NCI-H2227 (cell line): ENCODE measurements around the gene TGM1.
A peak's percentile ranks its signal among the peaks of the same experiment; 100 is the strongest.

Experiments
- DNase-seq: peaks from one replicate; lab custom pipeline; 2025; ENCODE audit not compliant: unreplicated experiment; lab: John Stamatoyannopoulos, UW

The TGM1 gene

DNA sequence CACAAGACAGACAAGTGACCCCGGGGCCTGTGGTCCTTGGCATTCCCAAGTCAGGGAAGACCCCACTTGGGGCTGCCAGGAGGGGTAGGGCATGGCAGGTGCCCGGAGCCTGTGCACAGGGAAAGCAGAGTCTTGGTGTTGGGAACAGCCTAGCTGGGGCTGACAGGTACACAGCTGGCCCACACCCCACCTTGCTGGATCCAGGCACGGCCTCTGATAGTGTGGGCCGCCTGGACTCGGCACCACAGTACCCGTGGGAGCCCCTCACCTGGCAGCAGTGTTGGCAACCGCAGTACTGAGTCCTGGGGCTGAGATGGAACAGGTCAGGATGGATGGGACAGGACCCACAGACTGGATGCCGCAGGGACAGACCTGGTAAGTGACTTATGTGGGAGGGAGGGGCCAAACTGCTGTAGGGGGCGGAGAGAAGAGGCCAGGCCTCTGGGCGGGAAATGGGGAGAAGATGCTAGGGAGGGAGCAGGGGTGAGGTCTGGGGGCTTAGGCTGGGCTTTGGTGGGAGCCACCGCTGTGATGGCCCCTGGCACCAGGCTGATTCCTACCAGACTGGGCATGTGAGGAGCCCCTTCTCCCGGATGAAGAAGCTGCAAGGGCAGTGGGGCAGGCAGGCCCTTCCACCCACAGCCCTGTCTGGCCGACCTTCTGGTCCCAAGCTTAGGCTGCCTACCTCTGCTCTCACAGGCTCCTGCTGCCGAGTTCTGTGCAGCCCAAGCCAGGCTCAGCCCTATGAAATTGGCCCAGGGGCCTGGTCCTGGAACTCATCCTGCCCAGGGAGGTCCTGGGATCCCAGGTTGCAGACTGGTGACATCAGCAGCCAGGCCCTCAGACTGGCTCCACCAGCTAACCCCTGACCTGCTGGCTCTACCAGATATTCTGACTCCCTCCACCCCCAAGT, at the start of gene TGM1:
Gene TGM1 (minus strand): TSS at position 357 of the 913 bp plus-strand sequence. CDS start 825 bp downstream, outside the sequence.
- DNase-seq, result no peak

DNA sequence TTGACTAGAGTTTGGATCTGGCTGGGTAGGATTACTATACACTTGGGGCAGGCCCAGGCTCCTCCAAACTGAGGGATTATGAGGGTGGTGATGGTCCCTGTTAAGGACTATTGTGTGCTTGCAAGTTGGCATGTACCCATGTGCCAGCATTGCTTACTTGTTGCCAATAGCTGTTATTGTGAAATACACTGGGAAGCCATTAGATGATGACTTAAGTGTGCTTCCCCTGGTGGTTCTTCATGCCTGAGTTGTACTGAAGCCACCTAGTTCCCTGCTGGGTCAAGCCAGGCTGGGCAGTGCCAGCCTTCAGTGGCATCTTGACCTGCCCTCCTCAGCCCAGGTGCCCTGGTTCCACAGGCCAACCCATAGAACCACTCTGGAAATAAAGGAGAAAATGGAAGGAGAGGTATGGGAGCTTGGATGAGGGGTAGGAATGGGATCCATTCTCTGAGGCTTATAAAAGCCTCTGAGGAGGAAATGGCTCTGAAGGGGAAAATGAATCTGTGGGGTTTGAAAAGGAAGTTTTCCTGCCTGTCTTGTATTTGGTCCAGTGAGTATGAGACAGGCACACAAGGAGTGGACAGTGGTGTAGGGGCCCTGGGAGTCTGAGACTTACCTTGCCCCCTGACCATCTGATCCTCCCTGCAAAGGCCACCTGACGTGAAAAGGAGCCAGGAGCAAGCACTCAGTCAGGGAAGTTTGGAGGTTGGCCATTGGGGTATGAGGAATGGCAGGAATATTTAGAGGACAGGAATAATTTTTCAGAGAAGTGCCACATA, 49.0 kb upstream of the TGM1 start:
- no peak for DNase-seq

DNA sequence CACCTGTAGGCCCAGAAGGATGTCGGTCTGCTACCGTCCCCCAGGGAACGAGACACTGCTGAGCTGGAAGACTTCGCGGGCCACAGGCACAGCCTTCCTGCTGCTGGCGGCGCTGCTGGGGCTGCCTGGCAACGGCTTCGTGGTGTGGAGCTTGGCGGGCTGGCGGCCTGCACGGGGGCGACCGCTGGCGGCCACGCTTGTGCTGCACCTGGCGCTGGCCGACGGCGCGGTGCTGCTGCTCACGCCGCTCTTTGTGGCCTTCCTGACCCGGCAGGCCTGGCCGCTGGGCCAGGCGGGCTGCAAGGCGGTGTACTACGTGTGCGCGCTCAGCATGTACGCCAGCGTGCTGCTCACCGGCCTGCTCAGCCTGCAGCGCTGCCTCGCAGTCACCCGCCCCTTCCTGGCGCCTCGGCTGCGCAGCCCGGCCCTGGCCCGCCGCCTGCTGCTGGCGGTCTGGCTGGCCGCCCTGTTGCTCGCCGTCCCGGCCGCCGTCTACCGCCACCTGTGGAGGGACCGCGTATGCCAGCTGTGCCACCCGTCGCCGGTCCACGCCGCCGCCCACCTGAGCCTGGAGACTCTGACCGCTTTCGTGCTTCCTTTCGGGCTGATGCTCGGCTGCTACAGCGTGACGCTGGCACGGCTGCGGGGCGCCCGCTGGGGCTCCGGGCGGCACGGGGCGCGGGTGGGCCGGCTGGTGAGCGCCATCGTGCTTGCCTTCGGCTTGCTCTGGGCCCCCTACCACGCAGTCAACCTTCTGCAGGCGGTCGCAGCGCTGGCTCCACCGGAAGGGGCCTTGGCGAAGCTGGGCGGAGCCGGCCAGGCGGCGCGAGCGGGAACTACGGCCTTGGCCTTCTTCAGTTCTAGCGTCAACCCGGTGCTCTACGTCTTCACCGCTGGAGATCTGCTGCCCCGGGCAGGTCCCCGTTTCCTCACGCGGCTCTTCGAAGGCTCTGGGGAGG, 47.9 kb upstream of the TGM1 start, which contains the start of gene LTB4R:
Gene LTB4R (plus strand): TSS at position 857 of the 959 bp plus-strand sequence. CDS start 4,150 bp downstream, outside the sequence.
- DNase-seq, result no peak

DNA sequence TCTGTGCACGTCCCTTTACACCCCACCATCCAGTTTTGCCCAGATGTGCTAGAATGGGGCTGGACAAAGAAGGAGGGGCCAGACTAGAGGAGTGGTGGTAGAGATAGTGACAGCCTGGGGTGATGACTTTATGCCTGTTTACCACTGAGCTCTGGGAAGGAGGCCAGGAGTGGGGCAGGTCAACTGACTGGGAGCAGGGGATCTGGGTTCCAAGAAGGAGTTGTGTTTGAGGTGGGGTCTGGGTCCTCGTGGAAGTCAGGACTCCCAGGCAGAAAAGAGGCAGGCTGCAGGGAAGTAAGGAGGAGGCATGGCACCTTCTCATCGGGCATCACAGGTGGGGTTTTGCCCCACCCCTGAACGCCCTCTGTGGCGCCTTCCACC, 47.3 kb upstream of the TGM1 start:
- no peak for DNase-seq

DNA sequence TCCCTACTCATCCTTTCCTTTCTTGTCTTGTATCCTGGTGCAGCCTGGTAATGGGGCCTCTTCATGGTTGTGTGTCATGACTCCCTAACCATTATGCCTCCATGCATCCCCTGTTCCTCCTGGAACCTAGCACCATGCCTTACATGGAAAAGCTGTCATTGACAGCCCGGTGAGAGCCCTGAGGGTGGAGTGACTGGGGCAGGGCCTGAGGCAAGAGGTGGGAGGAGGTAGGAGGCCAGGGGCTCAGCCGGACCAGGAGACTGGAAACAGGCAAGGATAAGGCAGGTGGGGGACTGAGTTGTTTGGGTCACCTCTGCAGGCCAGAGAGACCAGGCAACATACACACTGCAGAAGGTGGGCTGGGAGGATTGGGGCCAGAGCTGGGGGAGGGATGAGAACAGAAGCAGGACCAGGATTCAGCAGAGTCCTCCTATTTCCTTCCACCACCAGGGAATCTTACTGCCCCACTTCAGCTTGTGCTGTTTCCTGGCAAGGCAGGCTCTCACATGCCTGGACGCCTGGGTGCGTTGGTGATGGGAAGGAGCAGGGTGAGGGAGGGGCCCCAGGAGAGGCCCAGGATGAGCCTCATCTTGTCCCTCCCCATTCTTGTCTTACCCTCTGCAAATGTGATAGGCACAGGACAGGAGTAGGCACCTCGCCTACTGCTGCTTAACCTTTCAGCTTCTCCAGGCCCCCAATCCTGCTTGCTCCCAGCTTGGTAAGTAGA, 46.7 kb upstream of the TGM1 start, which contains the start of gene LTB4R2:
Gene LTB4R2 (plus strand): TSS at position 603 of the 727 bp plus-strand sequence. CDS start 525 bp downstream, outside the sequence.
- no peak for DNase-seq

DNA sequence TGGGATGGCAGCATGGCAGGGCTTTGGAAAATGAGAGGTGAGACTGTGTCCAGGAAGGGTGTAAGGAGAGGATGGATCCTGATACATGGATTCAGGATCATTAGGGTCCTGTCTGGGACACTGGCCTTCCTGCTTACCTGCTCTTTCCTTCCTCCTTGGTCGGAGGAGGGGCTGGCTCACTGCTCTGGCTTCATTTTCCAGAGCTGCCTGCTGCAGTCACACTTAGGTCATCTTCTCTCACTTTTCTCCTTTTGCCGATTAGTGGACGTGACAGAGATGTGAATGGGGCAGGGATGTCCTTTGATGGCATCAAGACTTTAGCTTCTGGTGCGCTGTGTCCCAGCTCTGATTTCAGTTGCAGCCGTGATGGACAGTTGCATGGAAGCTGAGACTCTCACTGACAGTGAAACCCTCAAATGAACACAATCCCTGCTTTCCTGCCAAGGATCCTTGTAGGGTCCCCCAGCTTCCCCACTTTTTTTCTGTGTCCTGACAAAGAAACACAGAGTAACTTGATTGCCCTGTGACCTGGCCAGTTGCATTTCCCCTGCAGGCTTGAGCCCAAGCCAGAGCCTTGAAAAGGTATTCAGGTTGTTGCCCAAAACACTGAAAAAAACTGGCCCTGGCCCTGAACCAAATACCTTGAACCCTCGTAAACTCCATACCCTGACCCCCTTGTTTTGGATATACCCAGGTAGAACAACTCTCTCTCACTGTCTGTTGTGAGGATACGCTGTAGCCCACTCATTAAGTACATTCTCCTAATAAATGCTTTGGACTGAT, 45.6 kb upstream of the TGM1 start:
- DNase-seq, result no peak

DNA sequence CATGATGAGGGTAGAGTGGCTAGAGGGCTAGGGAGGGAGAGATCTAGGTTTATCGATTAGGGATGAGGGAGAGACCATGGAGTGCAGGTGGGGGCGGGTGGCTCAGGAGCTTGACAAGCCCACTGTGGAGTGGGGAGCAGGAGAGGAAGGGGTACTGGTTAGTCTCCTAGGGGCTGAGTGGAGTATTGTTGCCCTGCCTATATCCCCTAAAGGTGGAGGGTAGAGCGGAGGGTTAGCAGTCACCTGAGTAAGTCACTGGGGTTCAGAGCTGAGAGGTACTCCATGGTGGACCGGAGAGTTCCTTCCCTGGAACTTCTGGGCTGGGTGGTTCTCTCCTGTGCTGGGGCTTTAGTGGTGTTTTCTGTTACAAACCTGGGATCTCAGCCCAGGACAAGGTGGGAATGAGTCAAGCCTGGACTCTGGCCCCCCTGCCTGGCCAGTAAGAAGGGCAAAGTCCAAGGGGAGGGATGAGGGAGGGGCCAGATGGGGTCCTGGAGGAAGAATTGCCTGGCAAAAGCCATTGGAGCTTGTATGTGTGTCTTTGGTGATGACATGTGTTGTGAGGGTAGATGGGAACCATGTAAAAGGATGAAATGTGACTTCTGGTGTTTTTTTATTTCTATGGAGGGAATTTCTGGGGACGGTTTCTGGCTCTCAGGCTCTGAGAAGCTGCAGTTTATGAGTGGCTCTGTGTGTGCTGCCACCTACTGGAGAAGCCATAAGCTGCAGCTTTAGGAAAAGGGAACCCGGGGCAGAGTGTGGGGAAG, 44.8 kb upstream of the TGM1 start, which contains the start of gene CIDEB:
Gene CIDEB (minus strand): TSS at position 403 of the 767 bp plus-strand sequence. CDS start 119 bp downstream, at position 284.
- peak; percentile 65 for DNase-seq

DNA sequence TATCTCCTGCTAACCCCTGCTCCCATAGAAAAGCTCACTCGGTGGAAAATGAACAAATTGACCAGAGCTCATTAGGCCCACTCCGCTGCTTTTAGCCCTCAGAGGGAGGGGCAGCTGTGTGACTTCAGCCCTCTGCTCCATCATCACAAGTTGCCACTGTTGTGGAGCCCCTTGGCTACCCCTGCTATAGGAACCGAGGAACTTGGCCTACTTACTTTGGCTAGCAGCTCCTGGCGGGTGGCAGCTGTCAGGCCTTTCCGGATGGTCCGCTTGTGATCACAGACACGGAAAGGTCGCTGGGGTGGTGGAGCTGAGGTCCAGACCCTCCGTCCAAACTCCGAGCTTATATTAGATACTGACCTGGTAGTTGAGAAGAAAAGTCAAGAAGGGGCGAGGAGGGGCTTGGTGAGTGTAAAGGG, 44.2 kb upstream of the TGM1 start:
- DNase-seq, result no peak

DNA sequence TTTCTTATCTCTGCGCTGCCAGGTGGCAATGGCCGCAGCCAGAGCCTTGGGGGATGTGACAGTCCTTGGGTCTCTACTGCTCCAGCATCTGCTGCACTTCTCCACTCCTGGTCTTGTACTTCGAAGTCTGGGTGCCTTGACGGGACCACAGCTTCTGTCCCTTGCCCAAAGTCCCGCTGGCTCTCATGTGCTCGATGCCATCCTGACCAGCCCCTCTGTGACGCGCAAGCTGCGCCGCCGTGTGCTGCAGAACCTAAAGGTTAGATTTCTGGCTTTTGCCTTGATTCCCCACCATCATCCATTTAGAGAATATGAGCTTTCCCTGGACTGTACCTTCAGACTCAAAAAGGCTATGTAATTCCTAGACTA, 41.0 kb upstream of the TGM1 start:
- no peak for DNase-seq

DNA sequence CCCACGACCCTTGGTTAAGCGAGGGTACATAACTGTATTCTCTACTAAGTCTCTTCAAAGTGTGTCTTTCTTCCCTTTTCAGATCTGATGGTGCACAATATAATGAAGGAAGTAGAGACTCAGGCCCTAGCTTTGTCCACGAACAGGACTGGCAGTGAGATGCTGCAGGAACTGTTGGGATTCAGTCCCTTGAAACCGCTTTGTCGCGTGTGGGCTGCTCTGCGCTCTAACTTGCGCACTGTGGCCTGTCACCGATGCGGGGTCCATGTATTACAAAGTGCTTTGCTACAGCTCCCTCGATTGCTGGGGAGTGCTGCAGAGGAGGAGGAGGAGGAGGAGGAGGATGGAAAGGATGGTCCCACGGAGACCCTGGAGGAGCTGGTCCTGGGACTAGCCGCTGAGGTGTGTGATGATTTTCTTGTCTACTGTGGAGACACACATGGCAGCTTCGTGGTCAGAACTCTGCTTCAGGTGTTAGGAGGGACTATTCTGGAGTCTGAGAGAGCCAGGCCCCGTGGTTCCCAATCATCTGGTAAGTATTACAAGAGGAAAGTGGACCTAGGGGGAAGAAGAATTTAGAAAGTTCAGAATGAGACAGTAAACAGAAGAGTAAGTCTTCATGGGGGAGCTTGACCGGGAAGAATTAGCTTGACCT, 37.5 kb upstream of the TGM1 start:
- DNase-seq, result no peak

DNA sequence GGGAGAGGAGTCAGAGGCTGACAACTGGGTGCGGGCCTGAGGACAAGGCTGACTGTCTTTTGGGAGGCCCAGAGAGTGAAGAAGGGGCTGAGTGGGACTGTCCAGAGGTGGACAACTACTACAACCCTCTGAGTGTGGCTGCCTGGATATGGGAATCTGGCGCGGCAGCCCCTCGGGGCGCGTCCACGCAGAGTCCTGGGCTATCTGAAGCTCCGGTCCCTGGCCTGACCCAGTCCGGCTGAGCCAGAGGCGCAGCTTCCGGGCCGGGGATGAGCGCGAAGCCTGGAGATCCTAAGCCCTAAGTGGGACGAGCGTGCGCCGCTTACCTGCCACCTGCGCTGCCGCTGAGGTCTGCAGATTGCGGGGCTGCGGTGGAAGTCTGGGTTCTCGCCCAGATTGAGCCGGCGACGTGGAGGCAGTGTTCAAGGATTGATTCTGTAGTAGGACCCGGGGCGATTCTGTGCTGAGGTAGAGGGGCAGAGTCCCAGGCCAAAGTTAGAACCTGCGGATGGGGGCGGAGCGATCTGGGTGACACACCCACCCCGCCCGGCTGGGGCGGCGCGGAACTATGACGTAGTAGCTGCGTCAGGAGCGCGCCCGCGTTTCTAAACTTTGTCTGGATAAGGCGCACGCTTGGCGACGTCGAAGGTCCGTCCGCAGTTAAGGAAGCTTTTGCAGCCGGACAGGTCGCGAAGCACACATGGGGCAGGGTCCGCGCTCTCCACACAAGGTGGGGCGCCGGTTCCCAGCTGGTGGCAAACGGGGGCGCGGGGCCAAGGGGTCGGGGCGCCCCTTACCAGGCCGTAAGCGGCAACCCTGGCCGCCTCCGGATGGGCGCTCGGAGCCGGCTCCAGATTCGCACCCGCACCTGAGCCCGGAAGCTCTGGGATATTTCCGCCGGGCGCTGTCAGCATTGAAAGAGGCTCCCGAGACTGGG, 36.5 kb upstream of the TGM1 start, which contains the start of the genes DHRS1 and NOP9:
Gene DHRS1 (minus strand): TSS at position 526 of the 937 bp plus-strand sequence. CDS start 674 bp downstream, outside the sequence.
Gene NOP9 (plus strand): TSS at position 596 of the 937 bp plus-strand sequence. CDS start 105 bp downstream, at position 701.
- DNase-seq, result peak; percentile 92

DNA sequence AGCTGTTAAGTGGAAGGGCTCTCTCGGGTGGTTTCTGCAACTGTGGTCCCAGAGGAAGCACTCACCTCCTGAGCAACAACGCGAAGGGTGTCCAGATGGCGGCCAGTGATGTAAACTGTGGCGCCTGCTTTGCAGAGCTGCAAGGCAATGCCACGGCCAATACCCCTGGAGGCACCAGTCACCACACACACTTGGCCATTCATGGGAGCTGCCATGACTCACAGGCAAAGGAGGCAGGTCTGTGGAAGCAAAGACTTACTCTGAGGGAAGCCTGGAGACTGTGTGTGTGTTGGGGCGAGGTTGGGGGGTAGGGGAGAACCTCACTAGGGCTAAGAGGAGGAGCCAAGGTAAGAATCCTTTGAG, 35.9 kb upstream of the TGM1 start:
- DNase-seq, result peak; percentile 25

DNA sequence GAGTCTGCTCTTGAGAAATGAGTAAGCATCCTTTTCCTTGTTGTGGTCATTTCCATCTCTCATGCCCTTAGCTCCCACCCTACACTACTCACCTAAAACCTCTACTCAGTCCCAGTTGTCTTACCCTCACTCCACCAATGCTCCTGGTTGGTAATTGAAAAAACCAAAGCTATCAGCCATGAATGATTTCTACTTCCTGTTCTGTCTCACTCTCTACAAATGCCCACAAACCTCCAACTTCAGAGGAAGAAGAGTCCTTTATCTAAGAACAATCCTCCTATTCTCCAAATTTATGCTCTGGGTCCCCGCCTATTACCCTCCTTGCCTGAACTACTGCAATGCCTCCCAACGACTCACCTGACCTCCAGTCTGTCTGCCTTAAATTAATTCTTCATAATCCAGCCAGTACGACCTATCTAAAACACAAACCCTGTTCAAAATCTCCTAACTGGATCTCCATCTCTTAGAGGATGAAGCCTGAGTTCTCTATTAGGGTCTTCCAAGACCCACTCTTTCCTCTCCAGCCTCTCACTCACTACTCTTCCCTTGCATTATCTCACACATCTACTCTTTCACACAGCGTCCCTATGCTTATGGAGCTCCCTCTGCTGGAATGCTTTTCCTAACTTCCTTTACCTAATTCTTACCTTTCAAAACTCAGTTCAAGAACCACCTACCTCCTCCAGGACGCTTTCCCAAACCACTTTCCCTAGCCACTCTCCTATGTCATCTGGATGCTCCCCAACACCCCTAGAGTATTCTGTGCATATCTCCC, 34.4 kb upstream of the TGM1 start:
- DNase-seq, result peak; percentile 52

DNA sequence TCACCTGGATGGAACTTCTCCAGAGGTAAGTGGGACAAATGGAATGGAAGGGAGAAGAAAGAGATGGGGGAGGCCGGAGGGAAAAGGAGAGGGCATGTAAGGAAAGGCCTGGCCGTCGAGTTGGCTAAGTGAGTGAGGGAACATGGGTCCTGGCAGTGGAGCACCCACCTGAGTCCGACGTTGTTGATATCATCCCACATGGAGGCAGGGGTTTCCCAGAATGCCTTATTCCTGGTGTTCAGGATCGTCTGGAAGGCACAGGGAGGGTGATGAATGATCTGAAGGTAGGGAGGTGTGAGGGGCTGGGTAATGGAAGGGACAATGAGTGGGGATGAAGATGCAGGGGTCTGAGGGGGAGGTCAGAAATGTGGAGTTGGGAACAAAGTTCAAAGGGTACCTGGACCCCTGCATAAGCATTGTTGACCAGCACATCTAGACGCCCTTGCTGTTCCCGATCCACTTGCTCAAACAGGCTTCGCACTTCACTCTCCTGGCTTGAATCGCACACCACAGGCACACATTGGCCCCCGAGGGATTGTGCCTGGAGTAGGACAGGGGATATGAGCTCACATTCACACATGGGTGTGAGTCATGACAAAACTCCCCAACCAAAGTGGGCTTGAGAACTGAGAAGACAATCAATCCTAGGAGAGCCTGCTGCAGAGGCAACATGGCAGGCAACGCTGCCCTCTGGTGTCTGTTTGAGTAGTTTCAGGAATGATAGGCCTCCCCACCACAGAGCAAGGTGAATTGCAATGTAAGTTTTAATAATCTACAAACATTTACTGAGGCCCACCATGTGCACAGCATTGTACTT, 33.6 kb upstream of the TGM1 start:
- DNase-seq, result peak; percentile 71

DNA sequence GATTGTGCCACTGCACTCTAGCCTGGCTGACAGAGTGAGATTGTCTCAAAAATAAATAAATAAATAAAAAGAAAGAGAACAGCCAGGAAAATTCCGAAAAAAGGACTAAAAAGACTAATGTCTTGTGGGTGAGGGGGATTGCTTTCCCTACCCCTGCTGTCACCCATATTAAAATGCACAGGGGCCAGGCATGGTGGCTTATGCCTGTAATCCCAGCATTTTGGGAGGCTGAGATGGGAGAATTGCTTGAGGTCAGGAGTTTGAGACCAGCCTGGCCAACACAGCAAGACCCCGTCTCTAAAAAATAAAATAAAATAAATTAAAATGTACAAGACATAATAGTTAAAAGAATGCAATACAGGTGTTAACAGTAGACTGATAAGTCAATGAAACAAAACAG, 30.5 kb upstream of the TGM1 start:
- no peak for DNase-seq
